Stimulated activated naive CD8-positive, alpha-beta T cell treated with anti-CD3 and anti-CD28 coated beads, Interleukin-15, Interleukin-2, amounts not matched to agents 100 U/mL and 50 U/mL, for 24 hours (primary cell): ENCODE results near the gene CASS4.
A peak's percentile ranks its signal among the peaks of the same experiment; 100 is the strongest.
"Not testable (repeated sequence)": the region's sequence is repeated elsewhere in the genome, so short reads cannot be mapped to it uniquely, and the experiment has no call there.

ENCODE experiments used
- ATAC-seq: fragments of 150-1000 bp; cut with Tn5 transposase; one replicate; pipeline ENCODE4 v1.10.0; 2021
- DNase-seq: peaks from one replicate; pipeline ENCODE4 v3.0.0; 2021

Gene CASS4

GRCh38 chr20:56411759-56412472 is at the start of gene CASS4:
Gene CASS4 (plus strand): TSS chr20:56412260. CDS start chr20:56412459, 199 bp downstream.
- ATAC-seq: peak; percentile 62
- DNase-seq: peak; percentile 44

DNA sequence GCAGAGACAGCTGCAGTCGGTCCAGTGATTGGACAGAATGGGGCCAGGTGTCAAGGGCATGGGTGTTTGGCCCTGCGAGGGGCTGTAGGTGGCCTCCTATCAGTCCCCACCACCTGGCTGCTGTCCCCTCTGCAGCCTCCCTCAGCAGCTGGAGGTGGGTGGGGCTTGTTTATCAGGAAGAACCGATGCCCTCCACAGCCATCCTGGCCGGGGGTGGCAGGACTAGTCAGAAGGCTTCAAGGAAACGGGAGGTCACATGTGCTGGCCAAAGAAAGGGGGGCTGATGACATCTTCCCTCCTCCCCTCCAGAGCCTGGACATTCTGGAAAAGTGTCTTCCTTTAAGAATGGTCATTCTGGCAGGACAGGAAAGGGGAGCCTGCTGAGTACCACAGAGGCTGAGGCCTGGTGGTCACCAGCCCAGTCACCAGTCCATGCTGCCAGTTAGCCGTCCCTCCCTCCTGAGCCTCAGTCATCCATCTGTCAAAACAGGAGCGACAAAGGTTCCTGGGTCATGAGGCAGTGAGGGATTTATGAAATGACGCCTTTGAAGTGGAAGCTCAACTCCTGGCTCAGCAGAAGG is 49.1 kb upstream of the CASS4 start:
- ATAC-seq (no peak), DNase-seq (no peak)

GRCh38 chr20:56363491-56363890 is 48.6 kb upstream of the CASS4 start:
- no peak for ATAC-seq
- no peak for DNase-seq

DNA sequence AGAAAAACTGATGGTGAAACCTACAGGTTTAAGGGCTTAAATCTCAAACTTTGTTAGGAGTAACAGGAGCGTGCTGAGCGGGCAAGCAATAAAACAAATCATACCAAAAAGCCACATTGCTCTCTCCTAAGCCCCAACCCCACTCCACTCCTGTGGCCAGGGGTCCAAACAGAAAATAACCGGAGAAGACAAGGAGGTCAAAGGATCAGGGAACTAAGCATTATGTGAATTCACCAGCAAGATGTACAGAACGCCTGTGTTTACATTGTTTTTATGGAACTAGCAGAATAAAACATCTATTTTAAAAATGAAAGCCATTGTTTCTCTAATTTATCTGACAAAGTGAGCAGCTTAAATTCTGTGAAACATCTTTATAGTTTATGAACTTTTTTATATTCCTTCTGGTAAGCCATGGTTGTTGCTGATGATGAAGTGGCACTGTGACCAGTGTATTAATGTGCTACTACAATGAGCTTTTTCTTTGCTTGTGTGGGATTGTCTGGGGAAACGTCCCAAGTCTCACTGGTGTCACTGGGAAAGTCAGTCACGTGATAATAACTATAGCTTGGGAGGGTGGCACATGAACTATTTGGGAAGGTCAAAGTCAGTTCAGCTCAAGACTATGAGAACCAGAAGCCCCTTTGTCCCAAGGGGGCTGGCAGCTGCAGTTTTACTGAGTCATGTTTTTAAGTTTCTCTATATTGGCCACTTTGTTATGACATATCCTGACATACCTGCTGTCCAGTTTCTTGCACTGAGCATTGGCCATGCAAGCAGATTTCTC is 43.5 kb upstream of the CASS4 start:
- peak; percentile 30 for ATAC-seq
- DNase-seq: no peak

GRCh38 chr20:56369179-56369578 is 42.9 kb upstream of the CASS4 start:
- no peak for ATAC-seq
- no peak for DNase-seq

DNA sequence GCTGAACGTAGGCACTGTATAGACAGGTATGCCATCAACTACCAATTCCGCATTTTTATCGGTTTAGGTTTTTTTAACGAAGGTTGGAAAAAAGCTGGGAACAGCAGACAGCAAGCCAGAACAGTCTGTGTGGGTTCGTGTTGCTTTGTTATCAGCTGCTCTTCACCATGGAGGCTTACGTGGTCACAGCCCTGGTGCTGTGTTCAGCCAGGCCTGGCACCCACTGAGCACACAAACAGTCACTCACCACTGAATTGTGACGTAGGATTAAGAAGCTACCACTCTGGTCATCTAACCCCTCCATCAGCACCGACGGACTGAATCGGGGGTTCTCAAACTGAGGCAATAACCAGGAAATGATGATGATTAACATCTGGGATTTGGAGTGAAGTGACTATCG is 40.1 kb upstream of the CASS4 start:
- no peak for DNase-seq
- no peak for ATAC-seq

DNA sequence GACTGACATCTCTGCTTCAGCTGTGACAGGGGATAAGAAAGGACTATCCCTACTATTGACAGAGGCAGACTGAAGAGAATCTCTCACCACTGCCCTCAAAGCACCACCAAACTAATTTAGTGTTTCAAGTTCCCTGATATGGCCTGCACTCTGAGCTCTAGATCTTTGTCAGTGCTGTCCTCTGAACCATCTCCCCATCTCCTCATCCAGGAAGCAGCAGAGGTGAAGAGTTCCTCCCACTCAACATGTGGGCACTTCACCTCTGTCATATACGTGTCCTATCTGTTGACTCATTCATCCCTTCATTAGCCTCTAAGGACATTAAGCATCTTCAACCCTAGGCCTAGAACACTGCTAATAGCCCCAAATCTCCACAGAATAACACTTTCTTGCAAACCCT is 39.2 kb upstream of the CASS4 start:
- no peak for DNase-seq
- ATAC-seq: peak; percentile 42

DNA sequence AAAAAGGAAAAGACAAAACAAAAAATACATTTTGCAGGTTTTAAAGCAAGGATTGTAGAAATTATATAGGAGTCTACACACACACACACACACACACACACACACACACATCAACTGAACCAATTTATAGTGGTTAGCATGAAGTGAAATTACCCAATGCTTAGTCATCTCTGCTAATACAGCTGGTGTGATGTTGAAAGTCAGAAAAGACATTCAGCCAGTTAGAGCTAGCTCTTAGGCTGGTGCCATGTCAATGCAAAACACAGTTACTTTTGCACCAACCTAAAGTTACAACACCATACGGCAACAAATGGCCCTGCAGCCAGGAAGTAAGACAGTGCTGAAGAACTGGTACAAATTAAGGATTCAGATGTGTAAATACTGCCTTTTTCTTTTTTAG is 38.1 kb upstream of the CASS4 start:
- DNase-seq: no peak

DNA sequence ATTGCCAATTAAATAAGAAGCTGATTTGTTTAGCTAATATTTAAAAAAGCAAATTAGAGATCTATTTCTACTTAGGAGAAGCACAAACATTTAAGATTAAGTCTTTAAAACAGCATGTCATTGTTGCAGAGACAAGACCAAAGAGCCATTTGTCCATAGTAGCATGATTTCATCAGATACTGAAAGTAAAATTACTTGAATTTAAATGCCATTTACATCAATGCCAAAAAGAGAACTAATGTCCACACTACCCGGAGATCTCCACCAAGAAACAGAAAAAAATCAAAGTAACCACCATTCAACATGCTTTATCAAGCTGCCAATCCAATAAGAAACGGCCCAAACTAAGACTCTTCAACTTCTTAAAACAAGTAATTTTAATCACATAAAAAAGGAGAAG is 35.7 kb upstream of the CASS4 start:
- DNase-seq (no peak), ATAC-seq (no peak)

More for the DNA sequence above, 38.1 kb upstream of the CASS4 start:
- ATAC-seq: peak; percentile 69

GRCh38 chr20:56378386-56378785 is 33.7 kb upstream of the CASS4 start:
- no peak for DNase-seq
- no peak for ATAC-seq

DNA sequence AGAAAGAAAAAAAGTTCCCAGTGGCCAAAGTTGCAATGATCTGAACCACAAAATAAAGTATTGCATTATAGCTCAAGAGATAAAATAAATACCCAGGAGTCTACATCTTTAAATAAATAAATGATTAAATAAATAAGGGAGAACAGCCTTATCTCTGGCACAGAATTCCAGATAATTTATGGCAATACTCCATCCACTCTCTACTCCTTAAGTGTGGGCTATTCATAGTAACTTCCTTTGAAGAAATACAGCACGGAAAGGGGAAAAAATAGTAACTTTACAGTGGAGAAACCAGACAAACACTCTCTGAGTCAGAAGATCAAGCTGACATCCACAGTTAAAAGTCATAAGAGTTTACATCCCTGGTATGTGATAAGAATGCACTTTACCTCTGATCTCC is 31.7 kb upstream of the CASS4 start:
- ATAC-seq (no peak), DNase-seq (no peak)

GRCh38 chr20:56381501-56381900 is 30.6 kb upstream of the CASS4 start:
- ATAC-seq: peak; percentile 32
- no peak for DNase-seq

DNA sequence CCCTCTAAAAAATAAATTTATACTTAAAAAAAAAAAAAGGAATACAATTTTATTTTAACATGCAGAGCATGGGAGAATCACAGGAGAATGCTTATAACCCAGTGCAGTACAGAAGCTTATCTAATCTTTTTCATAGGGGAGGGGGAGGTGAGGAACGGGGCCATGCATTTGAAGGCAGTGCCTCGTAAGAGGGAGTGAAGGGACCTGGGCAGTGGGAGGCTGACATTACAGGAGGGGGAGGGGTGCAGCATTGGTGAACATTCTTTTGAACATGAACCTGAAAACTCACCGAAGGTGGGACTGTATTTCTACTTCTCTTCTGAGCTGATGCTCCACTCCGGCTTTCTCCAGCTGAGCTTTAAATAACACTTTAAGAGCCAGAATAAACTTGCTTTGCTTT is 29.4 kb upstream of the CASS4 start:
- no peak for DNase-seq
- no peak for ATAC-seq

DNA sequence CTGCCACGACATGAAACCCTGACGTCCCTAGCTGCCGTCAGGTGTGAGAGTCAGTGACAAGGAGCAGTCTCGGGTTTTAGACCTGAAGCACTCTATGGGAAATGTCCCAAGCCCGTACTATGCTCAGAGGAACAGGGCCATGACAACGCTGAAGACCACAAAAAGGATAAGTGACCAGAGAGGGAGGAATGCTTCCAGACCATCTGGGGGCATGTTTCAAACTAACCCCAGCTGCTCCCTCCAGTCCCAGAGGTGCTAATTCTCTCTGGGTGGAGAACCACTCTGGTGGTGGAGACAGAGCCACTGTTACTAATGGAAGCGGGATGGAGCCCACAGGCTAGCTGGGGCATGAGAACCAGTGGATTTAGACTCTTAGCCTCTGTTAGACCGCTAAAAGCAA is 28.7 kb upstream of the CASS4 start:
- no peak for ATAC-seq
- no peak for DNase-seq

GRCh38 chr20:56385130-56385529 is 26.9 kb upstream of the CASS4 start:
- DNase-seq: no peak
- no peak for ATAC-seq

- no peak for DNase-seq
- no peak for ATAC-seq
Observed at GRCh38 chr20:56386219-56386618, 25.8 kb upstream of the CASS4 start.

DNA sequence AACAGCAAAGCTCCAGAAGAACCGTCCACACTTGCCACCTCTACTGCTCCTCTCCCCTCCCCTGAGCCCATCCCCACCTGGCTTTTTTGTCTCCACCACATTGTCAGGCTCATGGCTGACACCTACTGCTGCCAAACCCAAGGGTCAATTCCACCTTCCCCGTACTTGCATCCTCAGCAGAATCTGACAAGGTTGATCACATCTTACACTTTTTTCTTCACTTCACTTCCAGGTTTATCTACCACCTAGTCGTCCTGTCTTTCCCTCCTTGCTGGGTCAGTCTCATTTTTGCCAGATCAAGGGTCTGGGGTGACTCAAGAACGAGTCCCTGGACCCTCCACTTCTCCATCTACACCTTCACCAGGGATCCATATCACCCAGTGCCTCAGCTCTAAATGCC is 23.2 kb upstream of the CASS4 start:
- ATAC-seq (no peak), DNase-seq (no peak)

- DNase-seq: no peak
- ATAC-seq: no peak
Observed at GRCh38 chr20:56389807-56390206, 22.3 kb upstream of the CASS4 start.

DNA sequence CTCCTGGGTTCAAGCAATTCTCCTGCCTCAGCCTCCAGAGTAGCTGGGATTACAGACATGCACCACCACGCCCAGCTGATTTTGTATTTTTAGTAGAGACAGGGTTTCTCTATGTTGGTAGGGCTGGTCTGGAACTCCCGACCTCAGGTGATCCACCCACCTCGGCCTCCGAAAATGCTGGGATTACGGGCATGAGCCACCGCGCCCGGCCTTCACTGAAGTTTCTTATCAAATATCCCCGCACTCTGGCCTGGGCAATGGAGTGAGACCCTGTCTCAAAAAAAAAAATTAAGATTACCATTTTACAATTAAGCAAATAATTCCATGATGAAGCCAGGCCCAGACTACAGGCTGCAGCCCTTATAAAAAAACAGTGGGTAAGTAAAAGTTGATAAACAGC is 21.7 kb upstream of the CASS4 start:
- not testable (repeated sequence) for ATAC-seq, DNase-seq

GRCh38 chr20:56391037-56391436 is 21.0 kb upstream of the CASS4 start:
- DNase-seq (no peak), ATAC-seq (no peak)

DNA sequence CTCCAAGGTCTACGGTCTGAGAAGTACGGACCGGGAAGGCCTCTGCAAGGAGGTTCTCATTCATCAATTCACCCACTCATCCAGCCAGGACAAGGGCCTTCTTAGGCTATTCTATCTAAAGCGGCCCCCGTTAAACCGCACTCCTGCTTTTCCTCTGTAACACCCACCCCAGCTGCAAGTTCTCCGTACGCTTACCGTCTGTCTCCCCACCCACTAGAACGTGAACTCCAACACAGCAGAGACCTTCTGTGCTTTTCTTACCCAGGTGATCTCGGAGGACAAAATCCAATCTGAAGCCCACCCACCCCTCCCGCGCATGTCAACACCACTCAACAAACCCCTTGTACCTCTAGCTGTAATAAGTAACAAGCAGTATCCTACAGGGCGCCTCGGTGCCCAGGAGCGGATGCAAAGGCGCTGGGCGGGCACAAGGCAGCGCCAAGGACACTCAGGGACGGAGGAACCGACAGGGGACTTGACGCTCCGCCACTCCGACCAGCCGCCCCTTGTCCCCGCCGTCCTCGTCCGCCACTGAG is 20.4 kb upstream of the CASS4 start:
- DNase-seq: no peak
- peak; percentile 35 for ATAC-seq

DNA sequence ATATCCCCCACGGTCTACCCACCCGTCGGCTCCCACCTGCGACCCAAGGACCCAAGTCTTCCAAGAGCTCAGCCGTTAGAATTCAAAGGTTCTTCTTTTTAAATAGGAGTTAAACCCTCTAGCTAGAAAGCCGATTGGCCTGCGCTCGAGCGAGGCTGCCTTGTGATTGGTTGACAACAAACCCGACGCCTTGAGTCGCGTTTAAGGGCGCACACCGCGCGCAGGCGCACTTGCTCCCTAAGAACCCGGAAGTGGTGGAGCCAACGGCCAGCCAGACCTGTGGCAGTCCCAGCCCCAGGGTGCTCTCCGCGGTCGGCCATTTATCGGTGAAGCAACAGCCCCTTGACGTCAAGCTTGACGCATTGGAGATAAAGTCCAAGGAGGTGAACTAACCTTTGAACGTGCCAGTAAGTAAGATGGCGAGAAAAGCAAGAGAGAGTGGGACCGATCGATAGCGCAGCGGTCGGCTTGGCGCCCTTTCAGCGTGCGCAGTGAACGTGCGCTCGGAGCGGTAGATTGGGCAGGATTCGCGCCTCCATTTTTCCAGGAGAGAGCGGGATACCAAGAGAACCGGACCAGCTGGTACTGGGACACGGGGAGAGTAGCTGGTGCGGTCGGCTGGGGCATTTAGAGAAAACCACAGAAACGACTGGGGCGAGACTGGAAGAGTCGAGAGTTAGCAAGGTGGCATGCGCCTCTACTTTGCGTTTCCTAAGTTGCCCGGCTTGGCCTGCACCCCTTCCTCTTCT is 19.8 kb upstream of the CASS4 start, which contains the start of the genes AURKA and CSTF1:
Gene AURKA (minus strand): TSS at position 84 of the 749 bp plus-strand sequence. CDS start 4,018 bp downstream, outside the sequence.
Gene CSTF1 (plus strand): TSS at position 514 of the 749 bp plus-strand sequence. CDS start 2,908 bp downstream, outside the sequence.
- DNase-seq (peak; percentile 99), ATAC-seq (peak; percentile 96)
